ENCODE data around the gene DLG4.
"Not testable (repeated sequence)": the region's sequence is repeated elsewhere in the genome, so short reads cannot be mapped to it uniquely, and the experiment has no call there.

Gene DLG4

DNA sequence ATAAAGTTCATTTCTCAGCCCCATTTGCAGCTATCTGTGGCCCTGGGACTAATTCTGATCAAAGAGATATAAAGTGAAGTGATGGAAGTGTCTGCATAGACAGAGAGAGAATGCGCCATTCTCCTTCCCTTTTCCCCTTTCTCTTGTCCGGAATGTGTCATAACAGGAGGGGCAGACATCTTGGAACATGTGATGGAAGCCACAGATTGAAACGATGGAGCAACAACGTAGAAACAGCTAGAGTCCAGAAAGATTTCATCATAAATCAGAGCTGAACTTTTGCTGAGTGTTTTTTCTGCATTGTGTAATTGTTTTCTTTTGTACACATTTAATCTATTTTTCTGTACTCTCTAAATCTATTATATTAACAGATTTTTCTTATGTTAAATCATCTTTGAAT is 51.8 kb downstream of the DLG4 start:
- DNase-seq (ENCODE audit: low spot score) = no peak

- DNase-seq (ENCODE audit: low spot score) = no peak
These were observed 52.8 kb downstream of the DLG4 start for GRCh38 chr17:7166873-7167272.

DNA sequence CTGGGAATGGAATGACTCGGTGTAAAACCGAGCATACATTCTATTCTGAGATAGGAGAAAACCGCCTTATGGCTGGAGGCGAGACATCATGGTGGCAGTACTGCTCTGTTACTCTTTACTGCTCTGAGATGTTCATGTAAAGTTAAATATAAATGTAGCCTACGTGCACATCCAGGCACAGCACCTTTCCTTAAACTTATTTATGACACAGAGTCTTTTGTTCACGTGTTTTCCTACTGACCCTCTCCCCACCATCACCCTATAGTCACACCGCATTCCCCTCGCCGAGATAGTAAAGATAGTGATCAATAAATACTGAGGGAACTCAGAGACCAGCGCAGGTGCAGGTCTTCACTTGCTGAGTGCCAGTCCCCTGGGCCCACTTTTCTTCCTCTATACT is 60.1 kb downstream of the DLG4 start:
- not testable (repeated sequence) for DNase-seq (ENCODE audit: low spot score)

DNA sequence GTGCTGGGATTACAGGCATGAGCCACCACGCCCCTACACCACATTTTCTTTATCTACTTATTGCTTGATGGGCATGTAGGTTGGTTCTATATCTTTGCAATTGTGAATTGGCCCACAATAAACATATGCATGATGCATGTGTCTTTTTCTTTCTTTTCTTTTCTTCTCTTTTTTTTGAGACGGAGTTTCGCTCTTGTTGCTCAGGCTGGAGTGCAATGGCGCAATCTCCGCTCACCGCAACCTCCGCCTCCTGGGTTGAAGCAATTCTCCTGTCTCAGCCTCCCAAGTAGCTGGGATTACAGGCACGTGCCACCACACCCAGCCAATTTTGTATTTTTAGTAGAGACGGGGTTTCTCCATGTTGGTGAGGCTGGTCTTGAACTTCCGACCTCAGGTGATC is 61.2 kb downstream of the DLG4 start:
- DNase-seq (ENCODE audit: low spot score) = not testable (repeated sequence)

- no peak for DNase-seq (ENCODE audit: low spot score)
These were observed 63.2 kb downstream of the DLG4 start for GRCh38 chr17:7156342-7156940.

- no peak for DNase-seq (ENCODE audit: low spot score)
These were observed 71.9 kb downstream of the DLG4 start for GRCh38 chr17:7147772-7148171.

DNA sequence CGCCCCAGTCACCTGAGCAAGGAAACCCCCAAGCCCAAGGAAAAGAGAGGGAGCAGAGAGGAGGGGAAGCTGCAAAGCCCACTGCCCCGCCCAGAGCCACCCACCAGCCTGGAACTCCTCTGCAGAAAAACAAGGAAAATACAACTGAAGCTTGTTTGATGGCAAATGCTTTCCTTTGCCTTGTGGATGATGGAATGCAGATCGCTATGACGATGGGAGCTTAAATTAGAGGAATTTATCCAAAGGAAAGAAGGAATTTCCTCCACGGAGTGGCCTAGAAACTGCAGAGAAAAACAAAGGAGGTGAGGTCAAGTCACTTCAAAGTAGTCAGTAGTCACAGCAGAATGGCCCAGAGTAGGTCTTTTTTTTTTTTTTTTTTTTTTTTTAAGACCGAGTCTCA is 73.5 kb downstream of the DLG4 start:
- no peak for DNase-seq (ENCODE audit: low spot score)

- DNase-seq (ENCODE audit: low spot score) = no peak
These were observed 75.4 kb downstream of the DLG4 start for GRCh38 chr17:7144213-7144612.

- DNase-seq (ENCODE audit: low spot score) = no peak
These were observed 77.8 kb downstream of the DLG4 start for GRCh38 chr17:7141824-7142223.

GRCh38 chr17:7139400-7139799 is 80.2 kb downstream of the DLG4 start:
- DNase-seq (ENCODE audit: low spot score) = no peak

GRCh38 chr17:7138800-7139381 is 80.7 kb downstream of the DLG4 start:
- DNase-seq (ENCODE audit: low spot score) = no peak

DNA sequence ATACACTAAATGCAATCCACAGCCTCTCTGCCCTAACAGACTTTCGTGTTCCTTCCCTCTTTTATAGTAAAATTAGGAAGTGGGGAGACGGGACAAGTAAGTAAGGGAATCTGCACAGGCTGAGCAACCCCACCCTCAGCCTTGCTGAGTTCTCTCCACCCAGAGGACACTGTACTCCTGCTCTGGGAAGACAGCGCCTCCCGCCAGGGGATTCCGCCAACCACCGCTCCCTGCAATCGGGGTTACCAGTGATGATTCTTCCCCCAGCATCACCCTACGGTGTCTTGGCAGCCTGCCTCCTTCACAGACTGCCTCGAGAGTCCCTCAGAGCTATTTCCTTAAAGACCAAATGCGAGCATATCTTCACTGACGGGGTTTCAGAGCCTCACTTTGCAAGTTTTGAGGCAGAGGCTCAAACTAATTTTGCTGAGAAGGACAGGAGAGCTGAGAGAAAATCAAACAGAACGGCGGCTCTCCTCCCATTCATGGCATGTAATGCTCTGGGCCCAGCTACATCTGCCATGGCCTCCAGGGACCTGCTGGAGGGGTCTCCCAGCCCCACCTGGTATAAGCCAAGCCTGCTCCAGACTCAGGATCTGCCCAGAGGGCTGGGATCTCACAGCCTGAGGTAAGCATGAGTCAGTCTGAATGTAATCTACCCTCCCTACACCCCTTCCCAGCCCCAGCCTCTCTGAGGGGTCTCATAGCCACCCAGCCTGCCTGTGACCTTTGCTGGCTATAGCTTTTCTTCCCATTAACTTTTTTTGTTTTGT is 82.3 kb downstream of the DLG4 start:
- DNase-seq (ENCODE audit: low spot score) = no peak

Small RNA genes lying within 50 kb of the gene (small RNA-seq; reads per million reads assigned to genes)
- gene AC120057.4 (0 reads per million in 2 experiments), gene MIR324 (2.3 to 15.5 reads per million in 2 experiments), gene RF00019 (0 reads per million in 2 experiments)

Measured in SK-N-DZ (cell line).